GM12892 (cell line): ENCODE results near the gene CISD1.

ENCODE experiments used
- POLR2A ChIP-seq: IDR thresholded peaks from 2 replicates; pipeline ENCODE4 v1.6.1; 2011; ENCODE audit warnings: low read depth, low read length, control low read depth
- POLR2AphosphoS5 ChIP-seq: IDR thresholded peaks from 2 replicates; pipeline ENCODE4 v1.6.1; 2011; ENCODE audit warnings: low read depth, low read length, control low read depth
- TAF1 ChIP-seq: IDR thresholded peaks from 2 replicates; pipeline ENCODE4 v1.6.1; 2011; ENCODE audit warnings: low read depth, mild to moderate bottlenecking, control low read depth, low read length, borderline replicate concordance

DNA sequence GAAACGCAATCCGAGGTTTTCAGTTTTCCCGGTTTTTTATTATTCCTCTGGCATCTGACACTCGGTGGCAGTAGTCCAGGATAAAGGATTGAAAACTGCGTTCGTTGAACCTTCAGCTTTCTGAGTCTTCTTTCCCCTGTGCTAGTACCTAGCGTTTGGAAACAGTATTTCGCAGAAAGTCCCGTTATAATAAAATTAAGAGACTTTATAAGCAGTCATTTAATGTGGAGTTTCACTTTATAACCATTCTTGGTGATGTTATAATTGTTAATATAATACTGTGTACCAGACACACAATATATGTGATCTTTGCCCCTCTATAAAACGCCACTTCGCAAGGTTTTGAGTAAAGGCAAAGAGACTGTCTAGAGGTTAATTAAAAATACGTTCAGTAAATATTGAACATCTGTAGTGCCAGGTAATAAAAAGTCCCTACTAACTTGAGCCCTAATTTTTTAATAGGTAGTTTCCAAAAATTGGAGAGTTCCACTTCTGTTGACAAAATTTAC, 874 bp downstream of the CISD1 start:
- TF ChIP-seq POLR2A (no peak), POLR2AphosphoS5 (no peak), TAF1 (no peak)
